Smooth muscle cell (in vitro differentiated cells): ENCODE data around the gene FAF2. TPM values are rescaled to one million over a fixed set of nuclear protein-coding genes. Genes with fewer than 3 reads are reported as not detected.

Experiments used
- DNase-seq: peaks from one replicate; lab custom pipeline; 2025; ENCODE audit not compliant: unreplicated experiment; lab: John Stamatoyannopoulos, UW
- H2AFZ ChIP-seq: fragments of 200-600 bp; sonication (generic); 2 replicates; pipeline ENCODE4 v1.6.0; 2016; ENCODE audit warnings: antibody characterized with exemption, low read depth, mild to moderate bottlenecking
- H3F3A ChIP-seq: fragments of 200-600 bp; sonication (generic); 2 replicates; pipeline ENCODE4 v1.6.0; 2017; ENCODE audit warnings: antibody characterized with exemption, low read depth
- H3K27ac ChIP-seq: fragments of 200-600 bp; sonication (generic); 2 replicates; pipeline ENCODE4 v1.5.1; 2016; ENCODE audit warnings: low read depth, mild to moderate bottlenecking
- H3K27me3 ChIP-seq: fragments of 200-600 bp; sonication (generic); 2 replicates; pipeline ENCODE4 v1.6.1; 2016; ENCODE audit warnings: low read depth, mild to moderate bottlenecking
- H3K36me3 ChIP-seq: fragments of 200-600 bp; sonication (generic); 2 replicates; pipeline ENCODE4 v1.5.1; 2016; ENCODE audit warnings: low read depth
- H3K4me1 ChIP-seq: fragments of 200-600 bp; sonication (generic); 2 replicates; pipeline ENCODE4 v1.5.1; 2016; ENCODE audit warnings: low read depth
- H3K4me2 ChIP-seq: fragments of 200-600 bp; sonication (generic); 2 replicates; pipeline ENCODE4 v1.6.0; 2016; ENCODE audit warnings: mild to moderate bottlenecking
- H3K4me3 ChIP-seq: fragments of 200-600 bp; sonication (generic); 2 replicates; pipeline ENCODE4 v1.5.1; 2016; ENCODE audit warnings: mild to moderate bottlenecking
- H3K79me2 ChIP-seq: fragments of 200-600 bp; sonication (generic); 2 replicates; pipeline ENCODE4 v1.6.0; 2016; ENCODE audit warnings: low read depth, mild to moderate bottlenecking
- H3K9ac ChIP-seq: fragments of 200-600 bp; sonication (generic); 2 replicates; pipeline ENCODE4 v1.6.0; 2016; ENCODE audit warnings: low read depth
- H3K9me3 ChIP-seq: fragments of 200-600 bp; sonication (generic); replicated peaks from 2 replicates; pipeline ENCODE4 v1.5.1; 2016; ENCODE audit warnings: low read depth
- H4K20me1 ChIP-seq: fragments of 200-600 bp; sonication (generic); 2 replicates; pipeline ENCODE4 v1.6.0; 2016; ENCODE audit warnings: low read depth
- WGBS: methylation state at CpG from one replicate; pipeline ENCODE4 v1.1.7; 2016; ENCODE audit warnings: low lambda C conversion rate; 5-methylcytosine and 5-hydroxymethylcytosine counted together
- polyA plus RNA-seq: library from polyadenylated mRNA; unstranded; fragments of >200 nt; fragmentation: Nextera tagmentation; extraction: Ambion mirVana; gene quantifications from 2 replicates; pipeline ENCODE4 v1.2.1, GENCODE V29; 2016
- total RNA-seq: library from RNA; depleted of rRNA; stranded (reverse); fragments of >200 nt; gene quantifications from 2 replicates; pipeline ENCODE4 v1.2.3, GENCODE V29; 2014
- TF ChIP-seq, protein P1 (sequence below): fragments of 200-600 bp; sonication (generic); IDR thresholded peaks from 2 replicates; pipeline ENCODE4 v1.5.1; 2017; ENCODE audit warnings: borderline replicate concordance, mild to moderate bottlenecking, antibody characterized with exemption; ENCODE audit not compliant: insufficient read depth, poor library complexity, severe bottlenecking

FAF2 gene
- total and polyA plus RNA-seq, 2 experiments from 2014 or later: 38.2 to 51.3 TPM

DNA sequence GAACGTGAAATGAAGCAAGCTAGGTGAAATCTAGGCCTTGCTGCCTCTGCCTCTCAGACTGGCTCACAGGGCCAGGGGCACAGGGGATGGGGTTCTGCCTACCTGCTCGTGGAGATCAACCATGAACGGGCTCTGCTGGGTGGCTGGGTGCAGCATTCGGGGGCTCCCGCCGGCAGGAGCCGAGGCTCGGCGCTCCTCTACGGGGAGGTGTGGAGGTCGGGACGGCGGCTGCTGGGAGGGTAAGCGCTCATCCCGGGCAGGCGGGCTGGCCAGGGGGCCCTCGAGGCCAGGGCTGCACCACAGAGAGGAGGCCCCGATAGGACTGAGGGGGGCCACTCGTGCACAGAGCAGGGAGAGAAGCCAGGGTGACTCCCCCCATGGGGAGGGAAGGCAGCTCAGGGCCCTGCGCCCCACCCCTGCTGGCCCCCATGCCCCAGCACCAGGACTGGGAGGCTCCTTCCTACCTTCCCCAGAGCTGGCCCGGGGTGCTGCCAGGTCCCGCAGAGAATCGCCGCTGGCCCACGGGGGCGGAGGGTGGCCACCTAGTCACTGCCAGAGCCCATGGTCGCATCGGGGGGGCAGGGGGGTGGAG, 83.8 kb downstream of the FAF2 start:
- peaks cover 42% of the 10 kb centered on the region for H3K79me2 ChIP-seq
- H2AFZ ChIP-seq: no peak overlapping the region
- H4K20me1 ChIP-seq: peaks cover 61% of the 10 kb centered on the region
- TF ChIP-seq, protein P1, sequence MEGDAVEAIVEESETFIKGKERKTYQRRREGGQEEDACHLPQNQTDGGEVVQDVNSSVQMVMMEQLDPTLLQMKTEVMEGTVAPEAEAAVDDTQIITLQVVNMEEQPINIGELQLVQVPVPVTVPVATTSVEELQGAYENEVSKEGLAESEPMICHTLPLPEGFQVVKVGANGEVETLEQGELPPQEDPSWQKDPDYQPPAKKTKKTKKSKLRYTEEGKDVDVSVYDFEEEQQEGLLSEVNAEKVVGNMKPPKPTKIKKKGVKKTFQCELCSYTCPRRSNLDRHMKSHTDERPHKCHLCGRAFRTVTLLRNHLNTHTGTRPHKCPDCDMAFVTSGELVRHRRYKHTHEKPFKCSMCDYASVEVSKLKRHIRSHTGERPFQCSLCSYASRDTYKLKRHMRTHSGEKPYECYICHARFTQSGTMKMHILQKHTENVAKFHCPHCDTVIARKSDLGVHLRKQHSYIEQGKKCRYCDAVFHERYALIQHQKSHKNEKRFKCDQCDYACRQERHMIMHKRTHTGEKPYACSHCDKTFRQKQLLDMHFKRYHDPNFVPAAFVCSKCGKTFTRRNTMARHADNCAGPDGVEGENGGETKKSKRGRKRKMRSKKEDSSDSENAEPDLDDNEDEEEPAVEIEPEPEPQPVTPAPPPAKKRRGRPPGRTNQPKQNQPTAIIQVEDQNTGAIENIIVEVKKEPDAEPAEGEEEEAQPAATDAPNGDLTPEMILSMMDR: no peak
- H3F3A ChIP-seq: no peaks in the 10 kb centered on the region
- H3K9me3 ChIP-seq: no peaks in the 10 kb centered on the region
- H3K4me3 ChIP-seq: no peak overlapping the region
- DNase-seq: no peak
- no peak overlapping the region for H3K9ac ChIP-seq
- 95% methylated on average over 19 of the region's 28 CpGs for WGBS
- no peaks in the 10 kb centered on the region for H3K27me3 ChIP-seq
- no peak overlapping the region for H3K27ac ChIP-seq
- no peak overlapping the region for H3K4me2 ChIP-seq
- H3K4me1 ChIP-seq: peaks cover 22% of the 10 kb centered on the region
- no peaks in the 10 kb centered on the region for H3K36me3 ChIP-seq

DNA sequence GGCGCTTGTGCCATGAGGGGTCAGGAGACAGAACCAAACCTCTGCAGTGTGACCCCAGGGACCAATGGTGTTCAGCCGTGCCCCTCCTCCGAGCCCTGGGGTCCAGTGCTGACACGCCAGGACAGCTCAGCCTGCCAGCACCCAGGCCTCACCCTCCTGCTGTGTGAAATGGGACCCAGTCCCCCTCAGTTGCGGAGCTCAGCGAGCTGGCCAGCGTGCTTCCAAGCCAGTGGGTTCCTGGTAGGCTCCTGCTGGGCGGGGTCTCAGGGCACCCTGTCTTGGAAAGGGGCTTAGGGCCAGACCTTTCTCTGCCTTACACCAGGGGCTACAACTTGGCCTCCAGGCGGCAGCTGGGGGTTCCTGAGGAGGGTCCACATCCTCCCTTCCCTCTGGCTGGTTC, 84.6 kb downstream of the FAF2 start:
- TF ChIP-seq, protein P1: no peak
- Histone ChIP-seq H3K9me3 (no peaks in the 10 kb centered on the region), H3K4me3 (no peak overlapping the region), H3K36me3 (no peaks in the 10 kb centered on the region), H3K9ac (no peak overlapping the region), H3K79me2 (peaks cover 42% of the 10 kb centered on the region), H3K27ac (no peak overlapping the region), H3K27me3 (no peaks in the 10 kb centered on the region), H3F3A (no peaks in the 10 kb centered on the region), H3K4me2 (no peak overlapping the region), H2AFZ (no peak overlapping the region), H4K20me1 (peaks cover 61% of the 10 kb centered on the region), H3K4me1 (peaks cover 22% of the 10 kb centered on the region)
- DNase-seq: no peak
- WGBS: 94% methylated on average over 9 of the region's 9 CpGs

DNA sequence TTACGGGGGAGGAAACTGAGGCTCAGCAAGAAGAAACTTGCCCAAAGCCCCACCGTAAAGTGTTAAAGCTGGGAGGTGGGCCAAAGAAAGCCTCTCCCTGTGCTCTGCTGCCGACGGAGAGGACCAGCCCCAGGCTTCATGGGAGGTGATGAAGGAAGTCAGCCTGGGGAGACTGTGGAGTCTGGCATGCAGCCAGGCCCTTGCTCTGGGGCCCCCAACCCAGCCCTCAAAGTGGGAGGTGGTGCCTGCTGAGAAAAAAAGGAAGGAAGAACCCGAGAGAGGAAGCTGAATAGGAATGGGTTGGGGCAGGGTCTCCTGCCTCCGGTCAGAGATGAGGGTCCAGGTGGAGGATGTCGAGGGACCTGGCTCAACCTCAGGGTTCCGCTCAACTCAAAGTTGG, 85.2 kb downstream of the FAF2 start:
- TF ChIP-seq, protein P1: no peak
- Histone ChIP-seq H3K27me3 (no peaks in the 10 kb centered on the region), H4K20me1 (peaks cover 61% of the 10 kb centered on the region), H3K9ac (no peak overlapping the region), H3K79me2 (peaks cover 42% of the 10 kb centered on the region), H3K4me2 (no peak overlapping the region), H3K27ac (no peak overlapping the region), H3F3A (no peaks in the 10 kb centered on the region), H3K36me3 (no peaks in the 10 kb centered on the region), H2AFZ (no peak overlapping the region), H3K4me1 (peaks cover 22% of the 10 kb centered on the region), H3K9me3 (no peaks in the 10 kb centered on the region), H3K4me3 (no peak overlapping the region)
- 80% methylated on average over 8 of the region's 8 CpGs for WGBS
- no peak for DNase-seq

DNA sequence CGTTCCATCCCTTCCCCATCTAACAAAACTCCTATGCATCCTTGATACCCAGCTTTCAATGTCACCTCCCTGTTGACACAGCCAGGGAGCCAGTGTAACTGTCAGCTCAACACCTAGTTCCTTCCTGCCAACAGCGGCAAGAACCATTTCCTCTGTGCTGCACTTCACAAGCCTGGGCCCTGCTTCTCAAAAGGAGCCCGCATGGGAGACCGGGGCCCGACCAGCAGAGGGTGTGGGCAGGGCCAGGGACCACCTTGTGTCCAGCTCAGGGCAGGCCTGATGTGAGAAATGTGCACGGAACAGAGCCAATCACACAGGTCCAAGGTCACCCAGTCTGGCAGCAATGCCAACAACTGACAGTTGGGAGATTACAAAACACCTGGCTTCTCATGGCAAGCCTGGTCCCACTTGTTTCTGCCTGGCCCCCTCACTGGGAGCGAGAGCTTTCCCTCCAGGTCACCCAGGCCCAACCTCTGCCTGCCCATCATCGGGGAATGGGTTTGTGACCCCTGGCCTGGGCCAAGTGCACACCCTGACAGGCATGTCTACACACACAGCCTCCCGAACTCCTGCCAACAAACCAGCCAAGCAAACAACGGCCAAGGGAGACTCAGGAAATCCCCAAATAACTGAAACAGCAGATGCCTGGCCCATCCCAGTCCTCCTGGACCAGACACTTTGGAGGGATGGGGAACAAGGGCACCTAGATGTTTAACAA, 85.9 kb downstream of the FAF2 start:
- Histone ChIP-seq H4K20me1 (peaks cover 61% of the 10 kb centered on the region), H3K4me2 (no peak overlapping the region), H3K27ac (no peak overlapping the region)

More for the DNA sequence above, 85.9 kb downstream of the FAF2 start:
- no peak for DNase-seq
- H3F3A ChIP-seq: no peaks in the 10 kb centered on the region
- no peak overlapping the region for H3K4me3 ChIP-seq
- whole genome bisulfite sequencing: 84% methylated on average over 10 of the region's 10 CpGs
- no peaks in the 10 kb centered on the region for H3K27me3 ChIP-seq
- H3K4me1 ChIP-seq: peaks cover 22% of the 10 kb centered on the region
- no peak overlapping the region for H3K9ac ChIP-seq
- no peaks in the 10 kb centered on the region for H3K36me3 ChIP-seq
- no peaks in the 10 kb centered on the region for H3K9me3 ChIP-seq
- TF ChIP-seq, protein P1: no peak
- peaks cover 42% of the 10 kb centered on the region for H3K79me2 ChIP-seq
- H2AFZ ChIP-seq: no peak overlapping the region
